ENCODE results near the gene COL23A1.

- TF ChIP-seq CTCF (conservative IDR thresholded peaks at IDR 0.05; ENCODE audit: low read depth in 2 of 2) (no peak), JUNB (IDR thresholded peaks at IDR 0.05; ENCODE audit: unreplicated experiment) (no peak), EZH2phosphoT487 (IDR thresholded peaks at IDR 0.05; ENCODE audit: unreplicated experiment) (no peak), EZH2 (IDR thresholded peaks at IDR 0.05; ENCODE audit: low read depth, unreplicated experiment) (no peak), NANOG (IDR thresholded peaks at IDR 0.05; ENCODE audit: borderline replicate concordance) (no peak)
These were observed 144.7 kb downstream of the COL23A1 start for GRCh38 chr5:178445534-178445933.

Data from GM23338 (cell line).